LNCaP clone FGC (cell line): ENCODE measurements around the gene FRMD4A.
A peak's percentile ranks its signal among the peaks of the same experiment; 100 is the strongest.

Experiments
- DNase-seq: peaks from one replicate; pipeline ENCODE4 v3.0.0-alpha.2; 2011; ENCODE audit warnings: low read depth
- H3K4me3 ChIP-seq: 2 replicates; pipeline ENCODE4 v1.5.1; 2011; ENCODE audit warnings: mild to moderate bottlenecking, low read depth, low read length, control low read depth
- CTCF ChIP-seq: IDR thresholded peaks from 2 replicates; pipeline ENCODE4 v1.5.1; 2012; ENCODE audit warnings: mild to moderate bottlenecking; ENCODE audit not compliant: control insufficient read depth, insufficient read depth; ENCODE audit errors: extremely low read depth

The FRMD4A gene

DNA sequence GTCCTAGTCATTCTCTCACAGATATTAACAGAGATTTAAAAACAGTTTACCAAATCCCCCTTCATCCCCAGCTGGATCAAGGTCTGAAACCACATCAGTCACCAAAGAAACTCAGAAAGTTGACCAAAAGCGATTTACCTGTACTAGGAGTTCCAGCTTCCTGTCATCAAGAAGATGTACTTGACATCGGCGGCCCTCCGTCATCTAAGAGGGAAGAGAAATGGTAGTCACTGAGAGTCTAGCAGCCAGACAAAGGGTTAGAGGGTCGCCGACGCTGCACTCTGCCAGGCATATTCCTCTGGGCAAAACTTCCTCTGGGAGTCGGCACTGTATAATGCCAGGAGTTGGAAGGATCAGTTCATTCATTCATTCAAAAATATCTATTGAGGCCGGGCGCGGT, 472.0 kb downstream of the FRMD4A start:
- no peak for DNase-seq
- H3K4me3 ChIP-seq = no peak overlapping the region
- no peak for TF ChIP-seq CTCF

GRCh38 chr10:13857451-13857850, 473.3 kb downstream of the FRMD4A start:
- no peak overlapping the region for H3K4me3 ChIP-seq
- DNase-seq = peak; percentile 63
- TF ChIP-seq CTCF = no peak

DNA sequence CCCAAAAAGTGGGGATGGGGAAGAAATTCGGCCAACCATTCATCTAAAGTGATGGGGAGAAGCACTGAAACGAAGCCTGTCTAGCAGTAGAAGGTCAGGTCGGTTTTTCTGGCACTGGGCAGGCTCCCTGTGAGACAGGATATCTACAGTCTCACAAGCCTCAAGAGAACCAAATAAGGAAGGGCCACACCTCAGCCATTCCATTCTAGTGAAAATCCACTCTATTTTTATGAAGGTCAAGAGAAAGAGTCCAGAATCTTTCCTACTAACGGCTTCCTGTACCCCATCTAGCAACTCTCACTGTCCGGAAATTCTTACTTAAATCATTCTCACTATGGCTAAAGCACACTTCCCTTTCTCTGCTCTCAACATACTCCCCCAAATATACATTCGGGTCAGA, 476.9 kb downstream of the FRMD4A start:
- H3K4me3 ChIP-seq = no peak overlapping the region
- TF ChIP-seq CTCF = no peak
- DNase-seq = no peak

GRCh38 chr10:13852872-13853271, 477.9 kb downstream of the FRMD4A start:
- no peak for DNase-seq
- TF ChIP-seq CTCF = no peak
- H3K4me3 ChIP-seq = no peak overlapping the region

DNA sequence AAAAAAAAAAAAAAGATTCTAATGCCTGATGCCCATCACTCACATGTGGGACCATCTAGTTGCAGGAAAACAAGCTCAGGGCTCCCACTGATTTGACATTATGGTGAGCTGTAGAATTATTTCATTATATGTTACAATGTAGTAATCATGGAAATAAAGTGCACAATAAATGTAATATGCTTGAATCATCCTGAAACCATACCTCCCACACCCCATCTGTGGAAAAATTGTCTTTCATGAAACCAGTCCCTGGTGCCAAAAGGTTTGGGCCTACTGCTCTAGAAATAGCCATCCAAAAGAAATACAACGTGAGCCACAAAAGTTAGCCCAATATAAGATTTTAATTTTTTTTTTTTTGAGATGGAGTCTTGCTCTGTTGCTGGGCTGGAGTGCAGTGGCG, 478.8 kb downstream of the FRMD4A start:
- no peak overlapping the region for H3K4me3 ChIP-seq
- no peak for TF ChIP-seq CTCF
- DNase-seq = no peak

GRCh38 chr10:13848520-13849445, 481.9 kb downstream of the FRMD4A start:
- no peak for DNase-seq
- H3K4me3 ChIP-seq = no peak overlapping the region
- TF ChIP-seq CTCF = no peak
